ENCODE measurements around the gene PYGM. TPM values are rescaled to one million over a fixed set of nuclear protein-coding genes. Genes with fewer than 3 reads are reported as not detected.

Gene PYGM
- total RNA-seq, 1 experiment from 2014 or later, result 1.6 TPM

DNA sequence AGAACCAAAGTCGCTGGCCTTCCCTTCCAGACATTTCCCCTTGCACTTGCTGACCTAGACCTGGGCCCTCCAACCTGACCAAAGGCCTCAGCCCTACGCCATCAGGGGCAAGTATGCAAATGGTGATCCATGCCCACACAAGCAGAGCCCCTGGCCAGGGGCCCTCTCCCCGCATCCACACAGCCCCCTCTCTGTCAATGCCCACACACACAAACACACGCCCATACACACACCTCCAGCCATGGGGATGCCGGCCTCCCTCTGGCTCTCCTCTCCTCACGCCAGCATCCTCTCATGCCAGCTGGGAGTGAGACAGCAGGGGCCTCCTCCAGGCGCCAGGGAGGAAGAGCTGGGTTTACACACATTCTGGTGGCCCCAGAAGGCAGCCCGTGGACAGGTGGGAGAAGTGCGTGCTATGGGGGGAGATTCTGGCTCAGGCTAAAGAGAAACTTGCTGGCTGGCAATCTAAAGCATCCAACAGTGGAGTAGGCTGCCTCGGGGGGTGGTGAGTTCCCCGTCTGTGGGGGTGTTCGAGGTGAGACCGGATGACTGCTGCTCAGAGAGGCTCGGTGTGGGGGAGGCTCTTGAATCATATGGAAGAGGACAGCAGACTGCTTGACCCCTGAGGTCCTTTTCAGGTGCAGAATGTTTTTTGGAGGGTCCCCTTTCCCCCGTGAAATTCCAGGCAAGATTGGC is 41.5 kb downstream of the PYGM start:
- Histone ChIP-seq H3K4me2 (no peak overlapping the region), H3K4me3 (no peak overlapping the region), H3K27me3 (ENCODE audit: insufficient read depth, low read depth) (peaks cover 88% of the 10 kb centered on the region), H3K4me1 (replicated peaks; ENCODE audit: insufficient read depth) (peaks cover 2% of the 10 kb centered on the region; the same call in 1 of the 2 replicates), H3K79me2 (ENCODE audit: low read depth) (no peaks in the 10 kb centered on the region), H3K9me2 (ENCODE audit: insufficient read depth) (no peaks in the 10 kb centered on the region), H3K27ac (no peak overlapping the region), H3K9me3 (ENCODE audit: insufficient read depth, low read depth) (no peaks in the 10 kb centered on the region), H3F3A (ENCODE audit: insufficient read depth, low read depth) (peaks cover 3% of the 10 kb centered on the region; the same call in 1 of the 2 replicates), H4K20me1 (ENCODE audit: insufficient read depth) (0 out of 2 replicates have a peak, but pooled peaks cover 5% of the 10 kb centered on the region), H2AFZ (no peak overlapping the region), H3K36me3 (ENCODE audit: low read depth) (no peaks in the 10 kb centered on the region)
- TF ChIP-seq EZH2 (IDR thresholded peaks at IDR 0.05; ENCODE audit: low read depth) (no peak), CTCF (conservative IDR thresholded peaks at IDR 0.05) (no peak)
- ChIA-PET CTCF (no interaction called here), POLR2A (ENCODE audit: unreplicated experiment) (no interaction called here)
- no peak for DNase-seq
- intact Hi-C loops (cut with micrococcal nuclease; ENCODE audit: unreplicated experiment), result no loop called here
- no TSS peak for BruUV-seq (replicated peaks)

GRCh38 chr11:64717268-64717578 is 42.6 kb downstream of the PYGM start:
- Histone ChIP-seq H3K4me1 (replicated peaks; ENCODE audit: insufficient read depth) (no peaks in the 10 kb centered on the region), H3K27me3 (ENCODE audit: insufficient read depth, low read depth) (peaks cover 84% of the 10 kb centered on the region), H3K4me3 (no peak overlapping the region), H3K27ac (no peak overlapping the region), H2AFZ (no peak overlapping the region), H3K4me2 (no peak overlapping the region), H3K79me2 (ENCODE audit: low read depth) (no peaks in the 10 kb centered on the region), H4K20me1 (ENCODE audit: insufficient read depth) (0 out of 2 replicates have a peak, but pooled peaks cover 5% of the 10 kb centered on the region), H3K9me2 (ENCODE audit: insufficient read depth) (no peaks in the 10 kb centered on the region), H3K36me3 (ENCODE audit: low read depth) (no peaks in the 10 kb centered on the region), H3K9me3 (ENCODE audit: insufficient read depth, low read depth) (no peaks in the 10 kb centered on the region), H3F3A (ENCODE audit: insufficient read depth, low read depth) (peaks cover 3% of the 10 kb centered on the region; the same call in 1 of the 2 replicates)
- BruUV-seq (replicated peaks), result no TSS peak
- ChIA-PET POLR2A (ENCODE audit: unreplicated experiment) (no interaction called here), CTCF (no interaction called here)
- TF ChIP-seq CTCF (conservative IDR thresholded peaks at IDR 0.05), result no peak
- TF ChIP-seq EZH2 (IDR thresholded peaks at IDR 0.05; ENCODE audit: low read depth), result no peak
- no peak for DNase-seq
- intact Hi-C loops (cut with micrococcal nuclease; ENCODE audit: unreplicated experiment), result no loop called here

- Histone ChIP-seq H3K79me2 (ENCODE audit: low read depth) (no peaks in the 10 kb centered on the region), H3K9me2 (ENCODE audit: insufficient read depth) (no peaks in the 10 kb centered on the region), H3K27me3 (ENCODE audit: insufficient read depth, low read depth) (peaks cover 79% of the 10 kb centered on the region), H3K4me3 (no peak overlapping the region), H3F3A (ENCODE audit: insufficient read depth, low read depth) (peaks cover 3% of the 10 kb centered on the region; the same call in 1 of the 2 replicates), H3K4me2 (no peak overlapping the region), H3K4me1 (replicated peaks; ENCODE audit: insufficient read depth) (no peaks in the 10 kb centered on the region), H4K20me1 (ENCODE audit: insufficient read depth) (0 out of 2 replicates have a peak, but pooled peaks cover 5% of the 10 kb centered on the region), H3K9me3 (ENCODE audit: insufficient read depth, low read depth) (no peaks in the 10 kb centered on the region), H3K27ac (no peak overlapping the region), H3K36me3 (ENCODE audit: low read depth) (no peaks in the 10 kb centered on the region), H2AFZ (no peak overlapping the region)
- TF ChIP-seq EZH2 (IDR thresholded peaks at IDR 0.05; ENCODE audit: low read depth) (no peak), CTCF (conservative IDR thresholded peaks at IDR 0.05) (no peak)
- DNase-seq, result no peak
- BruUV-seq (replicated peaks), result no TSS peak
- POLR2A ChIA-PET (ENCODE audit: unreplicated experiment), result no interaction called here
- intact Hi-C loops (cut with micrococcal nuclease; ENCODE audit: unreplicated experiment), result no loop called here
- CTCF ChIA-PET, result interaction anchor here (0.5 to 0.6 kb wide), 2 partner anchors 458 to 546 kb away, joined by 5 read pairs; no protein-coding TSS in a partner anchor
Observed at GRCh38 chr11:64716473-64717267, 43.1 kb downstream of the PYGM start.
